HepG2 (cell line): Measurements from ENCODE around the gene ZBP1. TPM values are rescaled to one million over a fixed set of nuclear protein-coding genes. Genes with fewer than 3 reads are reported as not detected.

Experiments used
- ARHGAP35 ChIP-seq: sonication (generic); formaldehyde crosslinking; IDR thresholded peaks from 2 replicates; pipeline ENCODE4 v1.9.0; 2022; ENCODE audit warnings: mild to moderate bottlenecking, inconsistent platforms, moderate library complexity, missing genetic modification reagents, borderline replicate concordance
- ATF7 ChIP-seq, 2 experiments: fragments of 450-650 bp in 1 of 2; sonication (generic) in 1 of 2; formaldehyde crosslinking in 1 of 2; IDR thresholded peaks; 2 replicates each; pipeline versions ENCODE4 v1.4.0 to v1.6.1; 2016 to 2020; ENCODE audit warnings: antibody characterized with exemption in 1 of 2, mild to moderate bottlenecking in 1 of 2, missing genetic modification reagents in 1 of 2
- CEBPB ChIP-seq: IDR thresholded peaks from 2 replicates; pipeline ENCODE4 v1.6.1; 2011; ENCODE audit warnings: low read depth, low read length, improper control_type of control experiment, borderline replicate concordance
- DMTF1 ChIP-seq: sonication (generic); formaldehyde crosslinking; IDR thresholded peaks from 2 replicates; pipeline ENCODE4 v1.4.0; 2020; ENCODE audit warnings: mild to moderate bottlenecking, missing genetic modification reagents
- FLYWCH1 ChIP-seq: sonication (generic); formaldehyde crosslinking; IDR thresholded peaks from 2 replicates; pipeline ENCODE4 v1.8.1; 2023; ENCODE audit warnings: mild to moderate bottlenecking, missing genetic modification reagents
- HCFC1 ChIP-seq: fragments of 150-350 bp; IDR thresholded peaks from 2 replicates; pipeline ENCODE4 v1.6.1; 2014; ENCODE audit warnings: low read depth, low read length
- HIVEP1 ChIP-seq: sonication (generic); formaldehyde crosslinking; IDR thresholded peaks from 2 replicates; pipeline ENCODE4 v1.4.0; 2020; ENCODE audit warnings: mild to moderate bottlenecking, missing genetic modification reagents
- HNRNPK ChIP-seq: fragments of 200-400 bp; formaldehyde crosslinking; IDR thresholded peaks from 2 replicates; pipeline ENCODE4 v1.6.1; 2018; ENCODE audit warnings: low read length, low read depth, moderate library complexity, mild to moderate bottlenecking; ENCODE audit not compliant: poor library complexity, severe bottlenecking
- IRF2 ChIP-seq: IDR thresholded peaks from 2 replicates; pipeline ENCODE4 v1.6.1; 2018; ENCODE audit warnings: missing genetic modification reagents, missing compliant biosample characterization
- KLF11 ChIP-seq: IDR thresholded peaks from 2 replicates; pipeline ENCODE4 v1.6.1; 2016; ENCODE audit warnings: missing compliant biosample characterization
- PHF5A ChIP-seq: IDR thresholded peaks from one replicate; pipeline ENCODE4 v1.6.1; 2018; ENCODE audit warnings: low read depth, missing genetic modification reagents; ENCODE audit not compliant: unreplicated experiment
- SMC3 ChIP-seq: IDR thresholded peaks from 2 replicates; pipeline ENCODE4 v1.6.1; 2011; ENCODE audit warnings: low read length, improper control_type of control experiment
- ZFP36 ChIP-seq: fragments of 150-350 bp; IDR thresholded peaks from 2 replicates; pipeline ENCODE4 v1.6.1; 2018; ENCODE audit warnings: borderline replicate concordance, low read length, low read depth; ENCODE audit not compliant: partially characterized antibody
- ZNF260 ChIP-seq: sonication (generic); formaldehyde crosslinking; IDR thresholded peaks from 2 replicates; pipeline ENCODE4 v1.4.0; 2020; ENCODE audit warnings: missing genetic modification reagents, low read depth, mild to moderate bottlenecking, borderline replicate concordance
- ZNF264 ChIP-seq: sonication (generic); formaldehyde crosslinking; IDR thresholded peaks from 2 replicates; pipeline ENCODE4 v1.4.0; 2020; ENCODE audit warnings: missing genetic modification reagents
- ZNF703 ChIP-seq: sonication (generic); formaldehyde crosslinking; IDR thresholded peaks from 2 replicates; pipeline ENCODE4 v1.5.1; 2020; ENCODE audit warnings: missing genetic modification reagents, mild to moderate bottlenecking, moderate library complexity, borderline replicate concordance
- ZNF720 ChIP-seq: sonication (generic); formaldehyde crosslinking; IDR thresholded peaks from 2 replicates; pipeline ENCODE4 v1.4.0; 2020; ENCODE audit warnings: missing genetic modification reagents
- ZNF788 ChIP-seq: sonication (generic); formaldehyde crosslinking; IDR thresholded peaks from 2 replicates; pipeline ENCODE4 v1.5.0; 2020; ENCODE audit warnings: mild to moderate bottlenecking, missing genetic modification reagents, borderline replicate concordance
- polyA plus RNA-seq, 8 experiments: library from polyadenylated mRNA; depleted of rRNA in 3 of 8; stranded (reverse) in 7 of 8; unstranded in 1 of 8; fragments of >200 nt; fragmentation: Illumina TruSeq in 4 of 8; extraction: Trizol in 4 of 8; gene quantifications; 2 replicates each; pipeline versions ENCODE4 v1.2.1 to v1.2.3, GENCODE V29; 2011 to 2016; ENCODE audit warnings: low read depth in 4 of 8, missing spikeins in 1 of 8, mixed read lengths in 1 of 8; ENCODE audit not compliant: insufficient read depth in 1 of 8
- total RNA-seq, 5 experiments: library from RNA; depleted of rRNA; stranded (reverse); fragments of >200 nt; fragmentation: Illumina TruSeq; extraction: Trizol; gene quantifications; 2 replicates each; pipeline ENCODE4 v1.2.3, GENCODE V29; 2016; ENCODE audit warnings: low read depth in 1 of 5
- TF ChIP-seq, protein P1 (sequence below): IDR thresholded peaks from 2 replicates; pipeline ENCODE4 v1.6.1; 2016; ENCODE audit warnings: missing compliant biosample characterization, missing genetic modification reagents, borderline replicate concordance
- TF ChIP-seq, protein P2 (sequence below): sonication (generic); formaldehyde crosslinking; IDR thresholded peaks from 2 replicates; pipeline ENCODE4 v1.4.0; 2020; ENCODE audit warnings: mild to moderate bottlenecking, low read depth, missing genetic modification reagents
- TF ChIP-seq, protein P3 (sequence below): IDR thresholded peaks from 2 replicates; pipeline ENCODE4 v1.6.1; 2016; ENCODE audit warnings: missing biosample characterization, missing genetic modification reagents, low read depth

ZBP1 gene
- total and polyA plus RNA-seq, 2 of the 13 experiments (the other 11 are each of a cell fraction or from before 2014, with no cell fraction given): not detected

GRCh38 chr20:57593134-57593886 lies 26.9 kb downstream of the ZBP1 start (continued):
- no peak for TF ChIP-seq ATF7 (IDR thresholded peaks at IDR 0.05)
- no peak for TF ChIP-seq ATF7 (CRISPR knock-in tag; IDR thresholded peaks at IDR 0.05)
- no peak for TF ChIP-seq SMC3
- TF ChIP-seq, protein P1, sequence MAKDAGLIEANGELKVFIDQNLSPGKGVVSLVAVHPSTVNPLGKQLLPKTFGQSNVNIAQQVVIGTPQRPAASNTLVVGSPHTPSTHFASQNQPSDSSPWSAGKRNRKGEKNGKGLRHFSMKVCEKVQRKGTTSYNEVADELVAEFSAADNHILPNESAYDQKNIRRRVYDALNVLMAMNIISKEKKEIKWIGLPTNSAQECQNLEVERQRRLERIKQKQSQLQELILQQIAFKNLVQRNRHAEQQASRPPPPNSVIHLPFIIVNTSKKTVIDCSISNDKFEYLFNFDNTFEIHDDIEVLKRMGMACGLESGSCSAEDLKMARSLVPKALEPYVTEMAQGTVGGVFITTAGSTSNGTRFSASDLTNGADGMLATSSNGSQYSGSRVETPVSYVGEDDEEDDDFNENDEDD (CRISPR knock-in tag): no peak
- no peak for TF ChIP-seq PHF5A (CRISPR knock-in tag)
- TF ChIP-seq, protein P2, sequence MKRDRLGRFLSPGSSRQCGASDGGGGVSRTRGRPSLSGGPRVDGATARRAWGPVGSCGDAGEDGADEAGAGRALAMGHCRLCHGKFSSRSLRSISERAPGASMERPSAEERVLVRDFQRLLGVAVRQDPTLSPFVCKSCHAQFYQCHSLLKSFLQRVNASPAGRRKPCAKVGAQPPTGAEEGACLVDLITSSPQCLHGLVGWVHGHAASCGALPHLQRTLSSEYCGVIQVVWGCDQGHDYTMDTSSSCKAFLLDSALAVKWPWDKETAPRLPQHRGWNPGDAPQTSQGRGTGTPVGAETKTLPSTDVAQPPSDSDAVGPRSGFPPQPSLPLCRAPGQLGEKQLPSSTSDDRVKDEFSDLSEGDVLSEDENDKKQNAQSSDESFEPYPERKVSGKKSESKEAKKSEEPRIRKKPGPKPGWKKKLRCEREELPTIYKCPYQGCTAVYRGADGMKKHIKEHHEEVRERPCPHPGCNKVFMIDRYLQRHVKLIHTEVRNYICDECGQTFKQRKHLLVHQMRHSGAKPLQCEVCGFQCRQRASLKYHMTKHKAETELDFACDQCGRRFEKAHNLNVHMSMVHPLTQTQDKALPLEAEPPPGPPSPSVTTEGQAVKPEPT: no peak
- TF ChIP-seq ZNF264: no peak
- 0 out of 2 replicates have a peak, but pooled peaks have one; percentile 51 for TF ChIP-seq HIVEP1 (CRISPR knock-in tag)
- TF ChIP-seq HNRNPK: no peak
- no peak for TF ChIP-seq FLYWCH1 (CRISPR knock-in tag)
- no peak for TF ChIP-seq DMTF1 (CRISPR knock-in tag)
- TF ChIP-seq ZNF788 (CRISPR knock-in tag): 0 out of 2 replicates have a peak, but pooled peaks have one; percentile 33
- 0 out of 2 replicates have a peak, but pooled peaks have one; percentile 61 for TF ChIP-seq ARHGAP35
- no peak for TF ChIP-seq ZFP36
- TF ChIP-seq CEBPB: no peak
- no peak for TF ChIP-seq KLF11 (CRISPR knock-in tag)
- TF ChIP-seq ZNF260 (CRISPR knock-in tag): no peak
- no peak for TF ChIP-seq ZNF703 (CRISPR knock-in tag)
- TF ChIP-seq, protein P3, sequence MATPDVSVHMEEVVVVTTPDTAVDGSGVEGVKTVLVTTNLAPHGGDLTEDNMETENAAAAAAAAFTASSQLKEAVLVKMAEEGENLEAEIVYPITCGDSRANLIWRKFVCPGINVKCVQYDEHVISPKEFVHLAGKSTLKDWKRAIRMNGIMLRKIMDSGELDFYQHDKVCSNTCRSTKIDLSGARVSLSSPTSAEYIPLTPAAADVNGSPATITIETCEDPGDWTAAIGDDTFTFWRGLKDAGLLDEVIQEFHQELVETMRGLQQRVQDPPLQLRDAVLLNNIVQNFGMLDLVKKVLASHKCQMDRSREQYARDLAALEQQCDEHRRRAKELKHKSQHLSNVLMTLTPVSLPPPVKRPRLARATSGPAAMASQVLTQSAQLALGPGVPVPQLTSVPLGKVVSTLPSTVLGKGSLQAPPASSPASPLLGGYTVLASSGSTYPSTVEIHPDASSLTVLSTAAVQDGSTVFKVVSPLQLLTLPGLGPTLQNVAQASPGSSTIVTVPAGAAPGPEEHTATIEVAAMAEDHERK (CRISPR knock-in tag): no peak
- TF ChIP-seq IRF2 (CRISPR knock-in tag): no peak
- no peak for TF ChIP-seq ZNF720 (CRISPR knock-in tag)
- no peak for TF ChIP-seq HCFC1
